H1 (cell line): ENCODE measurements around the gene TIMM8A. TPM values are rescaled to one million over a fixed set of nuclear protein-coding genes. Genes with fewer than 3 reads are reported as not detected.

Source experiments
- CTCF ChIA-PET: fragments of 300-600 bp; sonication (Branson Sonifier 250); formaldehyde crosslinking; loops from one replicate; lab custom pipeline; 2021; ENCODE audit not compliant: partially characterized antibody; lab: Charles Lee
- POLR2A ChIA-PET: fragments of 300-600 bp; sonication (Branson Sonifier 250); formaldehyde crosslinking; loops from one replicate; lab custom pipeline; 2021; ENCODE audit warnings: inconsistent platforms; ENCODE audit not compliant: partially characterized antibody; lab: Charles Lee
- DNase-seq, 2 experiments: peaks; one replicate each; pipeline versions ENCODE4 v3.0.0 to v3.0.0-alpha.2; 2010 to 2022; ENCODE audit warnings: low spot score in 2 of 2, low read depth in 1 of 2, mixed read lengths in 1 of 2
- FAIRE-seq: peaks from 2 replicates; lab custom pipeline; 2011; peaks lifted over from hg19 to GRCh38; lab: Jason Lieb, UNC
- H2AFZ ChIP-seq: 2 replicates; pipeline ENCODE4 v1.8.1; 2012; ENCODE audit warnings: low read length, inconsistent platforms
- H2AK5ac ChIP-seq: 2 replicates; pipeline ENCODE4 v1.6.1; 2013; ENCODE audit warnings: low read depth, low read length
- H2BK120ac ChIP-seq: replicated peaks from 2 replicates; pipeline ENCODE3; 2013; ENCODE audit warnings: low read depth, low read length, inconsistent platforms
- H2BK12ac ChIP-seq: 2 replicates; pipeline ENCODE4 v1.6.1; 2013; ENCODE audit warnings: low read depth, low read length
- H2BK15ac ChIP-seq: 2 replicates; pipeline ENCODE4 v1.6.1; 2013; ENCODE audit warnings: low read length
- H2BK20ac ChIP-seq: 2 replicates; pipeline ENCODE4 v1.6.1; 2013; ENCODE audit warnings: low read length
- H2BK5ac ChIP-seq: 2 replicates; pipeline ENCODE4 v1.6.1; 2013; ENCODE audit warnings: low read depth, low read length
- H3K14ac ChIP-seq: 2 replicates; pipeline ENCODE4 v1.6.1; 2013; ENCODE audit warnings: inconsistent platforms; ENCODE audit not compliant: insufficient read length
- H3K18ac ChIP-seq: 2 replicates; pipeline ENCODE4 v1.6.1; 2013; ENCODE audit warnings: low read length; ENCODE audit errors: extremely low read depth
- H3K23ac ChIP-seq: 2 replicates; pipeline ENCODE4 v1.6.1; 2013; ENCODE audit warnings: inconsistent platforms; ENCODE audit not compliant: insufficient read length
- H3K23me2 ChIP-seq: 2 replicates; pipeline ENCODE4 v1.6.1; 2013; ENCODE audit warnings: low read depth, low read length
- H3K27ac ChIP-seq: 2 replicates; pipeline ENCODE4 v1.6.1; 2011; ENCODE audit warnings: low read depth, low read length, inconsistent platforms
- H3K27me3 ChIP-seq, 4 experiments: replicated peaks in 1 of 4; 1 replicate in 1 of 4; 2 replicates in 3 of 4; pipeline versions ENCODE4 v1.6.1 to v1.8.1; 2011 to 2013; ENCODE audit warnings: low read length in 3 of 4, mild to moderate bottlenecking in 3 of 4, inconsistent platforms in 2 of 4, mixed read lengths in 2 of 4, moderate library complexity in 1 of 4; ENCODE audit not compliant: control insufficient read depth in 3 of 4, insufficient read depth in 3 of 4; ENCODE audit errors: extremely low read depth in 1 of 4
- H3K36me3 ChIP-seq, 4 experiments: 2 replicates each; pipeline versions ENCODE4 v1.6.1 to v1.8.1; 2011 to 2013; ENCODE audit warnings: mild to moderate bottlenecking in 4 of 4, low read length in 3 of 4, moderate library complexity in 2 of 4, control low read depth in 1 of 4, inconsistent platforms in 1 of 4; ENCODE audit not compliant: insufficient read depth in 4 of 4, control insufficient read depth in 2 of 4
- H3K4ac ChIP-seq: replicated peaks from 2 replicates; pipeline ENCODE3; 2013; ENCODE audit warnings: low read length, low read depth, mixed read lengths, inconsistent platforms; ENCODE audit not compliant: insufficient read length
- H3K4me1 ChIP-seq, 4 experiments: replicated peaks in 1 of 4; 1 replicate in 1 of 4; 2 replicates in 3 of 4; pipeline versions ENCODE4 v1.6.1 to v1.8.1; 2011 to 2013; ENCODE audit warnings: low read length in 3 of 4, inconsistent platforms in 2 of 4, mixed read lengths in 1 of 4; ENCODE audit not compliant: insufficient read depth in 4 of 4, control insufficient read depth in 3 of 4
- H3K4me2 ChIP-seq, 2 experiments: 2 replicates each; pipeline versions ENCODE4 v1.6.1 to v1.8.1; 2011 to 2013; ENCODE audit warnings: low read depth in 2 of 2, low read length in 2 of 2, control low read depth in 1 of 2, inconsistent platforms in 1 of 2, mild to moderate bottlenecking in 1 of 2; ENCODE audit not compliant: insufficient read depth in 1 of 2
- H3K4me3 ChIP-seq, 4 experiments: fragments of 200-600, 300-600 bp in 1 of 4; sonication (generic), shearing (Covaris generic), sonication (Bioruptor Twin) in 1 of 4; 2 replicates each; pipeline versions ENCODE4 v1.5.1 to v1.8.1; 2011 to 2016; ENCODE audit warnings: low read length in 4 of 4, low read depth in 3 of 4, control low read depth in 2 of 4, inconsistent platforms in 2 of 4, mild to moderate bottlenecking in 2 of 4, mixed read lengths in 1 of 4, moderate library complexity in 1 of 4; ENCODE audit not compliant: insufficient read depth in 2 of 4; ENCODE audit errors: extremely low read depth in 1 of 4
- H3K56ac ChIP-seq: replicated peaks from 2 replicates; pipeline ENCODE3; 2013; ENCODE audit warnings: low read depth, mild to moderate bottlenecking, mixed read lengths, low read length, inconsistent platforms; ENCODE audit not compliant: insufficient read length
- H3K79me1 ChIP-seq: 2 replicates; pipeline ENCODE4 v1.6.1; 2013; ENCODE audit warnings: low read depth, low read length, control low read depth
- H3K79me2 ChIP-seq, 2 experiments: 2 replicates each; pipeline versions ENCODE4 v1.6.1 to v1.8.1; 2012 to 2013; ENCODE audit warnings: low read length in 2 of 2, mild to moderate bottlenecking in 2 of 2, inconsistent platforms in 1 of 2; ENCODE audit not compliant: insufficient read depth in 2 of 2, control insufficient read depth in 1 of 2
- H3K9ac ChIP-seq, 4 experiments: replicated peaks in 1 of 4; 1 replicate in 1 of 4; 2 replicates in 3 of 4; pipeline versions ENCODE4 v1.6.1 to v1.8.1; 2011 to 2013; ENCODE audit warnings: low read depth in 3 of 4, low read length in 3 of 4, control low read depth in 2 of 4, mild to moderate bottlenecking in 2 of 4, moderate library complexity in 2 of 4, inconsistent platforms in 1 of 4; ENCODE audit errors: extremely low read depth in 1 of 4
- H3K9me3 ChIP-seq, 2 experiments: 2 replicates each; pipeline versions ENCODE4 v1.6.1 to v1.8.1; 2012 to 2013; ENCODE audit warnings: mild to moderate bottlenecking in 2 of 2, moderate library complexity in 2 of 2, control low read depth in 1 of 2, inconsistent platforms in 1 of 2, low read depth in 1 of 2, low read length in 1 of 2, mixed read lengths in 1 of 2; ENCODE audit not compliant: insufficient read depth in 2 of 2
- H4K20me1 ChIP-seq, 2 experiments: replicated peaks in 1 of 2; 2 replicates each; pipeline versions ENCODE3 to v1.8.1; 2011 to 2013; ENCODE audit warnings: inconsistent platforms in 2 of 2, low read length in 2 of 2, mild to moderate bottlenecking in 1 of 2; ENCODE audit not compliant: insufficient read depth in 2 of 2, control insufficient read depth in 1 of 2
- H4K5ac ChIP-seq: 2 replicates; pipeline ENCODE4 v1.6.1; 2013; ENCODE audit warnings: low read length, low read depth, mixed read lengths, inconsistent platforms; ENCODE audit not compliant: insufficient read length
- H4K8ac ChIP-seq: 2 replicates; pipeline ENCODE4 v1.8.0; 2013; ENCODE audit warnings: mild to moderate bottlenecking, moderate library complexity, low read length, inconsistent platforms; ENCODE audit not compliant: insufficient read depth; ENCODE audit errors: extremely low read depth
- H4K91ac ChIP-seq: replicated peaks from 2 replicates; pipeline ENCODE3; 2013; ENCODE audit warnings: low read length, mixed read lengths, inconsistent platforms; ENCODE audit not compliant: insufficient read length
- JUND ChIP-seq: IDR thresholded peaks from 2 replicates; pipeline ENCODE4 v1.6.1; 2011; ENCODE audit warnings: mild to moderate bottlenecking, improper control_type of control experiment, low read length
- POLR2A ChIP-seq, 2 experiments: IDR thresholded peaks; 1 replicate in 1 of 2; 2 replicates in 1 of 2; pipeline ENCODE4 v1.6.1; 2011; ENCODE audit warnings: low read depth in 2 of 2, low read length in 2 of 2, mild to moderate bottlenecking in 2 of 2; ENCODE audit errors: control extremely low read depth in 1 of 2
- WGBS, 2 experiments: shearing (Covaris generic) in 1 of 2; methylation state at CpG; one replicate each; pipeline versions ENCODE4 v1.1.6 to v1.1.7; 2013 to 2015; ENCODE audit warnings: low lambda C conversion rate in 2 of 2, mixed read lengths in 2 of 2, inconsistent platforms in 1 of 2, low coverage in 1 of 2, missing lambda C conversion rate in 1 of 2; ENCODE audit not compliant: insufficient replicate concordance in 2 of 2, insufficient coverage in 1 of 2, insufficient read length in 1 of 2; ENCODE audit errors: extremely low coverage in 1 of 2, missing lambda C conversion rate in 1 of 2; 5-methylcytosine and 5-hydroxymethylcytosine counted together
- polyA plus RNA-seq, 7 experiments: library from polyadenylated mRNA; depleted of rRNA in 3 of 7; stranded (reverse) in 5 of 7; unstranded in 2 of 7; fragments of >200 nt in 5 of 7; fragments of 200-250 nt in 2 of 7; gene quantifications; 1 replicate in 5 of 7; 2 replicates in 1 of 7; 4 replicates in 1 of 7; pipeline versions ENCODE4 v1.2.1 to v1.2.3, GENCODE V29; 2011 to 2013; ENCODE audit warnings: missing spikeins in 2 of 7, mixed read lengths in 2 of 7
- total RNA-seq: library from RNA; stranded (reverse); fragmentation: NEBNext Ultra II Directional; extraction: Animal tissue kit (Norgen Biotek cat#: 25700); gene quantifications from 2 replicates; pipeline ENCODE4 v1.2.1, GENCODE V29; 2021

Gene TIMM8A
- total and polyA plus RNA-seq, 2 of the 8 experiments (the other 6 are each of a cell fraction or from before 2014, with no cell fraction given), result 16.1 to 38.1 TPM

DNA sequence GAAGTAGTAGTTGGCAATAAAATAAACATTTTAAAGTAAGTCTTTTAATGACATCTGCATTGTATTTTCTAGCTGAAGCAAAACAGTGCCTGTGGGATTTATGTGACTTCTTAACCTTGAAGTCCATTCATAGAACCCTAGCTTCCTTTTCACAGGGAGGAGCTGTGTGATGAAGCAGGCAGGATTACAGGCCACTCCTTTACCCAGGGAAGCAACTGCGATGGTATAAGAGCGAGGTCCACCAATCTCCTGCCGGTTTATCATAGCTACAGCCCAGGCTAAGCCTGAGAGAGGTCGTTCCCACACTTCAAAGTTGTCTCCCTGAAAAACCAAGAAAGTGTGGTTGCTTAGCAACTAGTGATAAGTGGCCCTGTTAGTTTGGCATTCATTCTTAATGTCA lies 49.2 kb upstream of the TIMM8A start:
- no peak overlapping the region for H3K14ac ChIP-seq
- no peak overlapping the region for H2BK12ac ChIP-seq
- no peaks in the 10 kb centered on the region for H3K27me3 ChIP-seq
- no peak overlapping the region for H3K9ac ChIP-seq
- H4K91ac ChIP-seq, result no peak overlapping the region
- no peak overlapping the region for H3K27ac ChIP-seq
- H3K9me3 ChIP-seq, result no peaks in the 10 kb centered on the region
- H3K18ac ChIP-seq, result no peak overlapping the region
- H3K4me1 ChIP-seq, result no peaks in the 10 kb centered on the region
- no peak overlapping the region for H2BK20ac ChIP-seq
- H3K4ac ChIP-seq, result no peak overlapping the region
- H3K4me2 ChIP-seq, result no peak overlapping the region
- H3K79me2 ChIP-seq, result peaks cover 0 to 7% of the 10 kb centered on the region in 2 experiments; a peak in 1 of 4 replicates
- H3K36me3 ChIP-seq, result peaks cover 2 to 44% (median 15%) of the 10 kb centered on the region in 4 experiments; a peak in 7 of 8 replicates
- no peak overlapping the region for H2BK120ac ChIP-seq
- TF ChIP-seq POLR2A (IDR thresholded peaks at IDR 0.05; ENCODE audit: control extremely low read depth in 1 of 2, low read depth in 2 of 2, low read length in 2 of 2) (peak in 1 of 2 experiments; percentile 35; a peak in 1 of 3 replicates), JUND (no peak)
- H3K4me3 ChIP-seq, result no peak overlapping the region
- H3K23ac ChIP-seq, result no peak overlapping the region
- no peak overlapping the region for H2BK5ac ChIP-seq
- H4K20me1 ChIP-seq, result peaks cover 0 to 2% of the 10 kb centered on the region in 2 experiments
- POLR2A ChIA-PET, result interaction anchor here (0.9 to 2.5 kb wide), 4 partner anchors 10 to 20 kb away, joined by 3 to 13 read pairs (median 8); partner anchors contain the start of genes GLA and HNRNPH2
- H3K23me2 ChIP-seq, result no peaks in the 10 kb centered on the region
- H2AFZ ChIP-seq, result no peak overlapping the region
- 88% methylated on average over 4 of the region's 4 CpGs; no CpG with 5 or more reads in 1 of the 2 experiments for WGBS, 2 experiments
- H2BK15ac ChIP-seq, result no peak overlapping the region
- CTCF ChIA-PET, result interaction anchor here (1.5 kb wide), 2 partner anchors 19 to 63 kb away, joined by 3 to 4 read pairs; no protein-coding TSS in a partner anchor
- no peak overlapping the region for H3K56ac ChIP-seq
- FAIRE-seq (no peak), DNase-seq (no peak)
- H4K8ac ChIP-seq, result no peak overlapping the region
- no peak overlapping the region for H2AK5ac ChIP-seq
- H3K79me1 ChIP-seq, result no peaks in the 10 kb centered on the region
- no peak overlapping the region for H4K5ac ChIP-seq
